HepG2 (cell line): ENCODE results near the gene DTNA. TPM values are rescaled to one million over a fixed set of nuclear protein-coding genes. Genes with fewer than 3 reads are reported as not detected.

Experiments used
- ATAC-seq: fragments of 200-7000 bp; cut with Tn5 transposase; 3 replicates; pipeline ENCODE4 v1.9.1; 2020; ENCODE audit warnings: mild to moderate bottlenecking, moderate library complexity
- BruUV-seq: library from RNA; stranded (reverse); fragments of 400-500 nt; replicated peaks from 2 replicates; lab custom pipeline; 2021; lab: Mats Ljungman, UMichigan
- CTCF ChIA-PET: fragments of 300-600 bp; formaldehyde crosslinking; extraction: SDS; loops from one replicate; lab custom pipeline; 2021; ENCODE audit warnings: low total read pairs, inconsistent platforms, low intra/inter-chr PET ratio; lab: Yijun Ruan, JAX
- POLR2A ChIA-PET: fragments of 350-600 bp; sonication (Branson Sonifier 250); formaldehyde crosslinking; loops from one replicate; lab custom pipeline; 2020; ENCODE audit warnings: antibody characterized with exemption, inconsistent platforms; lab: Yijun Ruan, JAX
- DNase-seq: peaks from one replicate; pipeline ENCODE4 v3.0.0-alpha.2; 2015; ENCODE audit warnings: low spot score
- FAIRE-seq: peaks from 3 replicates; lab custom pipeline; 2011; peaks lifted over from hg19 to GRCh38; lab: Jason Lieb, UNC
- H2AFZ ChIP-seq: one replicate; pipeline ENCODE4 v1.6.1; 2011; ENCODE audit warnings: low read length, inconsistent platforms
- H3K27ac ChIP-seq: fragments of 300-600 bp; 3 replicates; pipeline ENCODE4 v1.8.0; 2011; ENCODE audit warnings: mixed run types, mild to moderate bottlenecking, mixed read lengths, low read length, inconsistent platforms; ENCODE audit not compliant: insufficient read depth; ENCODE audit errors: extremely low read length
- H3K27me3 ChIP-seq, 2 experiments: fragments of 200-600 bp in 1 of 2; 2 replicates in 1 of 2; 3 replicates in 1 of 2; pipeline versions ENCODE4 v1.6.0 to v1.8.0; 2011; ENCODE audit warnings: low read length in 2 of 2, mild to moderate bottlenecking in 2 of 2, moderate library complexity in 2 of 2, inconsistent platforms in 1 of 2; ENCODE audit not compliant: insufficient read depth in 2 of 2, control insufficient read depth in 1 of 2
- H3K36me3 ChIP-seq, 2 experiments: fragments of 200-600 bp in 1 of 2; replicated peaks in 1 of 2; 2 replicates in 1 of 2; 3 replicates in 1 of 2; pipeline versions ENCODE4 v1.5.1 to v1.8.0; 2011; ENCODE audit warnings: low read length in 2 of 2, inconsistent platforms in 1 of 2; ENCODE audit not compliant: insufficient read depth in 2 of 2, control insufficient read depth in 1 of 2
- H3K4me1 ChIP-seq: 2 replicates; pipeline ENCODE4 v1.5.1; 2012; ENCODE audit warnings: low read length, inconsistent platforms; ENCODE audit not compliant: insufficient read depth
- H3K4me2 ChIP-seq: 2 replicates; pipeline ENCODE4 v1.6.0; 2011; ENCODE audit warnings: low read depth, low read length, inconsistent platforms
- H3K4me3 ChIP-seq, 3 experiments: fragments of 200-600 bp in 1 of 3; sonication (generic), shearing (Covaris generic) in 1 of 3; replicated peaks in 1 of 3; 2 replicates each; pipeline ENCODE4 v1.5.1; 2011 to 2016; ENCODE audit warnings: low read length in 3 of 3, inconsistent platforms in 2 of 3, low read depth in 2 of 3, mild to moderate bottlenecking in 2 of 3, control low read depth in 1 of 3, mixed read lengths in 1 of 3; ENCODE audit not compliant: insufficient read depth in 1 of 3
- H3K79me2 ChIP-seq: one replicate; pipeline ENCODE4 v1.6.1; 2011; ENCODE audit warnings: low read length, inconsistent platforms; ENCODE audit not compliant: insufficient read depth
- H3K9ac ChIP-seq: 2 replicates; pipeline ENCODE4 v1.6.0; 2011; ENCODE audit warnings: mild to moderate bottlenecking, low read depth, low read length, inconsistent platforms; ENCODE audit not compliant: insufficient read depth
- H3K9me3 ChIP-seq: 2 replicates; pipeline ENCODE4 v1.5.1; 2012; ENCODE audit warnings: mild to moderate bottlenecking, low read length
- H4K20me1 ChIP-seq: 2 replicates; pipeline ENCODE4 v1.6.0; 2011; ENCODE audit warnings: inconsistent platforms, mild to moderate bottlenecking, low read length, moderate library complexity; ENCODE audit not compliant: insufficient read depth
- CBFB ChIP-seq: sonication (generic); formaldehyde crosslinking; IDR thresholded peaks from 2 replicates; pipeline ENCODE4 v1.4.0; 2020; ENCODE audit warnings: missing genetic modification reagents
- CENPT ChIP-seq: sonication (generic); formaldehyde crosslinking; IDR thresholded peaks from 2 replicates; pipeline ENCODE4 v1.8.0; 2022; ENCODE audit warnings: low read depth, mild to moderate bottlenecking, moderate library complexity, missing genetic modification reagents
- KAT8 ChIP-seq: IDR thresholded peaks from 2 replicates; pipeline ENCODE4 v1.6.1; 2016; ENCODE audit warnings: missing genetic modification reagents, missing compliant biosample characterization
- NCOA5 ChIP-seq: sonication (generic); formaldehyde crosslinking; IDR thresholded peaks from 2 replicates; pipeline ENCODE4 v1.4.0; 2020; ENCODE audit warnings: missing genetic modification reagents
- SMARCE1 ChIP-seq: fragments of 450-650 bp; IDR thresholded peaks from 2 replicates; pipeline ENCODE4 v1.6.1; 2017; ENCODE audit warnings: borderline replicate concordance
- SP140L ChIP-seq: sonication (generic); formaldehyde crosslinking; IDR thresholded peaks from 2 replicates; pipeline ENCODE4 v1.4.0; 2020; ENCODE audit warnings: missing genetic modification reagents, borderline replicate concordance
- ZFX ChIP-seq: sonication (generic); formaldehyde crosslinking; IDR thresholded peaks from 2 replicates; pipeline ENCODE4 v1.4.0; 2020; ENCODE audit warnings: mild to moderate bottlenecking, low read depth, missing genetic modification reagents, moderate library complexity
- ZNF24 ChIP-seq: fragments of 450-650 bp; IDR thresholded peaks from 2 replicates; pipeline ENCODE4 v1.6.1; 2017; ENCODE audit warnings: antibody characterized with exemption, mild to moderate bottlenecking
- ZNF431 ChIP-seq: sonication (generic); formaldehyde crosslinking; IDR thresholded peaks from 2 replicates; pipeline ENCODE4 v1.9.0; 2022; ENCODE audit warnings: missing genetic modification reagents, low read depth, mild to moderate bottlenecking, borderline replicate concordance
- ZNF775 ChIP-seq: sonication (generic); formaldehyde crosslinking; IDR thresholded peaks from 2 replicates; pipeline ENCODE4 v1.4.0; 2020; ENCODE audit warnings: missing genetic modification reagents, mild to moderate bottlenecking, moderate library complexity, borderline replicate concordance
- ZNF891 ChIP-seq: sonication (generic); formaldehyde crosslinking; IDR thresholded peaks from 2 replicates; pipeline ENCODE4 v1.5.0; 2020; ENCODE audit warnings: mild to moderate bottlenecking, missing genetic modification reagents
- ZSCAN21 ChIP-seq: sonication (generic); formaldehyde crosslinking; IDR thresholded peaks from 2 replicates; pipeline ENCODE4 v1.8.0; 2022; ENCODE audit warnings: mild to moderate bottlenecking, missing genetic modification reagents, moderate library complexity, borderline replicate concordance
- WGBS: methylation state at CpG from one replicate; pipeline ENCODE4 v1.1.6; 2017; ENCODE audit warnings: low lambda C conversion rate; 5-methylcytosine and 5-hydroxymethylcytosine counted together
- in situ Hi-C: cut with HindIII; loops from 2 replicates; pipeline ENCODE4 v1.10.0; 2017; ENCODE audit warnings: low pct_unique_long_range_greater_than_20kb; ENCODE audit not compliant: extremely low pct_ligation_motif_present
- intact Hi-C: fragments of 100-400 bp; cut with micrococcal nuclease; formaldehyde crosslinking; loops from one replicate; pipeline ENCODE4 v1.10.0; 2022; ENCODE audit not compliant: unreplicated experiment
- polyA plus RNA-seq, 8 experiments: library from polyadenylated mRNA; depleted of rRNA in 3 of 8; stranded (reverse) in 7 of 8; unstranded in 1 of 8; fragments of >200 nt; fragmentation: Illumina TruSeq in 4 of 8; extraction: Trizol in 4 of 8; gene quantifications; 2 replicates each; pipeline versions ENCODE4 v1.2.1 to v1.2.3, GENCODE V29; 2011 to 2016; ENCODE audit warnings: low read depth in 4 of 8, missing spikeins in 1 of 8, mixed read lengths in 1 of 8; ENCODE audit not compliant: insufficient read depth in 1 of 8
- total RNA-seq, 5 experiments: library from RNA; depleted of rRNA; stranded (reverse); fragments of >200 nt; fragmentation: Illumina TruSeq; extraction: Trizol; gene quantifications; 2 replicates each; pipeline ENCODE4 v1.2.3, GENCODE V29; 2016; ENCODE audit warnings: low read depth in 1 of 5
- TF ChIP-seq, protein P1 (sequence below): sonication (generic); formaldehyde crosslinking; IDR thresholded peaks from 2 replicates; pipeline ENCODE4 v1.4.0; 2020; ENCODE audit warnings: mild to moderate bottlenecking, missing genetic modification reagents, borderline replicate concordance
- TF ChIP-seq, protein P2 (sequence below): sonication (generic); formaldehyde crosslinking; IDR thresholded peaks from 2 replicates; pipeline ENCODE4 v1.4.0; 2020; ENCODE audit warnings: missing genetic modification reagents, borderline replicate concordance

DTNA gene
- total and polyA plus RNA-seq, 2 of the 13 experiments (the other 11 are each of a cell fraction or from before 2014, with no cell fraction given): 8.5 to 29.0 TPM

DNA sequence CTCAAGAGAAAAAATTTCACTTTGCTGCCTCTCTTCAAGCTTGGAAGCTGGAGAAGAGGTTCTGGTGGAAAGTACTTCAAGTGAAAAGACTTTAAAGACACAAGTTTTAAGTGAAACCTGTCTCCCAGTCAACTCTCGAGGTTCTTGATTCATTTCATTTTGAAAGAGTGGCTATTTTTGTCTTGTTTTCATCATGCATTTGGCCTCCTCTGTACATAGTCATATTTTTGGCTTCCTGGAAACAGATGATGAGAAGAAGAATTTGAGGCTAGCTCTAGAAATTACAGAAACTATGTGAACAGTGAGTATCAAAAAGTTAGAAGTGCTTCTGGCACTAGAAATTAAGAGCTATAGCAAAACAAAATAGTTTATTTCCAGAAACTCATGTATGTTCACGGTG lies 124.8 kb downstream of the DTNA start (continued):
- no peak for TF ChIP-seq ZNF891 (CRISPR knock-in tag)
- TF ChIP-seq, all 625 proteins: peak for 0

DNA sequence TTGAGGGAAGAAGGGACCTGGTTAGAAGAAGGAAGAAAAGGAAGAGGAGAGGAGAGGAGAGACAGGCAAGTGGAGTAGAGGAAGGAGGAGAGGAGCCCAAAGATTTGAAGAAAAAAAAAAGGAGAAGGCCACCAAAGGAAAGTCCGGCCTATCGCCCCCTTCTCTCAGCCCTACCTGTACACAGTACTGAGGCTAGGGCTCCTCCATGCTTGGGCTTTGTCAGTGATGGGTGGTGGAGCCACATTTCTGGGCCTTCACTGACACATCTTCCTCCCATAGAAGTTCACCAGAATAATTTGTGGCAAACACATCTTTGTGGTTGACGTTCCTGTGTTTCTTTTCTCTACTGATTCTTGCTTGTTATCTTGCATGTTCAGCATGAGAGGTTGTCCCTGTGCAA lies 125.4 kb downstream of the DTNA start:
- FAIRE-seq: no peak

More for the DNA sequence above, 125.4 kb downstream of the DTNA start:
- ATAC-seq: no peak
- BruUV-seq: no TSS peak
- Histone ChIP-seq H3K9ac (no peak overlapping the region), H3K4me1 (peaks cover 8% of the 10 kb centered on the region; the same call in 1 of the 2 replicates), H3K27me3 (no peaks in the 10 kb centered on the region), H3K79me2 (no peaks in the 10 kb centered on the region), H4K20me1 (no peaks in the 10 kb centered on the region), H3K4me2 (no peak overlapping the region), H3K4me3 (no peak overlapping the region), H3K9me3 (no peaks in the 10 kb centered on the region), H3K36me3 (no peaks in the 10 kb centered on the region), H2AFZ (no peak overlapping the region), H3K27ac (no peak overlapping the region)
- DNase-seq: no peak
- no peak for TF ChIP-seq ZNF24
- no peak for TF ChIP-seq ZNF775 (CRISPR knock-in tag)
- TF ChIP-seq SP140L (CRISPR knock-in tag): no peak
- TF ChIP-seq NCOA5 (CRISPR knock-in tag): no peak
- TF ChIP-seq CENPT (CRISPR knock-in tag): no peak
- TF ChIP-seq, protein P1, sequence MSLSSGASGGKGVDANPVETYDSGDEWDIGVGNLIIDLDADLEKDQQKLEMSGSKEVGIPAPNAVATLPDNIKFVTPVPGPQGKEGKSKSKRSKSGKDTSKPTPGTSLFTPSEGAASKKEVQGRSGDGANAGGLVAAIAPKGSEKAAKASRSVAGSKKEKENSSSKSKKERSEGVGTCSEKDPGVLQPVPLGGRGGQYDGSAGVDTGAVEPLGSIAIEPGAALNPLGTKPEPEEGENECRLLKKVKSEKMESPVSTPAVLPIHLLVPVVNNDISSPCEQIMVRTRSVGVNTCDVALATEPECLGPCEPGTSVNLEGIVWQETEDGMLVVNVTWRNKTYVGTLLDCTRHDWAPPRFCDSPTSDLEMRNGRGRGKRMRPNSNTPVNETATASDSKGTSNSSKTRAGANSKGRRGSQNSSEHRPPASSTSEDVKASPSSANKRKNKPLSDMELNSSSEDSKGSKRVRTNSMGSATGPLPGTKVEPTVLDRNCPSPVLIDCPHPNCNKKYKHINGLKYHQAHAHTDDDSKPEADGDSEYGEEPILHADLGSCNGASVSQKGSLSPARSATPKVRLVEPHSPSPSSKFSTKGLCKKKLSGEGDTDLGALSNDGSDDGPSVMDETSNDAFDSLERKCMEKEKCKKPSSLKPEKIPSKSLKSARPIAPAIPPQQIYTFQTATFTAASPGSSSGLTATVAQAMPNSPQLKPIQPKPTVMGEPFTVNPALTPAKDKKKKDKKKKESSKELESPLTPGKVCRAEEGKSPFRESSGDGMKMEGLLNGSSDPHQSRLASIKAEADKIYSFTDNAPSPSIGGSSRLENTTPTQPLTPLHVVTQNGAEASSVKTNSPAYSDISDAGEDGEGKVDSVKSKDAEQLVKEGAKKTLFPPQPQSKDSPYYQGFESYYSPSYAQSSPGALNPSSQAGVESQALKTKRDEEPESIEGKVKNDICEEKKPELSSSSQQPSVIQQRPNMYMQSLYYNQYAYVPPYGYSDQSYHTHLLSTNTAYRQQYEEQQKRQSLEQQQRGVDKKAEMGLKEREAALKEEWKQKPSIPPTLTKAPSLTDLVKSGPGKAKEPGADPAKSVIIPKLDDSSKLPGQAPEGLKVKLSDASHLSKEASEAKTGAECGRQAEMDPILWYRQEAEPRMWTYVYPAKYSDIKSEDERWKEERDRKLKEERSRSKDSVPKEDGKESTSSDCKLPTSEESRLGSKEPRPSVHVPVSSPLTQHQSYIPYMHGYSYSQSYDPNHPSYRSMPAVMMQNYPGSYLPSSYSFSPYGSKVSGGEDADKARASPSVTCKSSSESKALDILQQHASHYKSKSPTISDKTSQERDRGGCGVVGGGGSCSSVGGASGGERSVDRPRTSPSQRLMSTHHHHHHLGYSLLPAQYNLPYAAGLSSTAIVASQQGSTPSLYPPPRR: no peak
- TF ChIP-seq ZFX (CRISPR knock-in tag): no peak
- TF ChIP-seq SMARCE1: no peak
- no peak for TF ChIP-seq ZNF431 (CRISPR knock-in tag)
- no peak for TF ChIP-seq CBFB (CRISPR knock-in tag)
- no peak for TF ChIP-seq KAT8 (CRISPR knock-in tag)
- no peak for TF ChIP-seq ZSCAN21
- TF ChIP-seq, protein P2, sequence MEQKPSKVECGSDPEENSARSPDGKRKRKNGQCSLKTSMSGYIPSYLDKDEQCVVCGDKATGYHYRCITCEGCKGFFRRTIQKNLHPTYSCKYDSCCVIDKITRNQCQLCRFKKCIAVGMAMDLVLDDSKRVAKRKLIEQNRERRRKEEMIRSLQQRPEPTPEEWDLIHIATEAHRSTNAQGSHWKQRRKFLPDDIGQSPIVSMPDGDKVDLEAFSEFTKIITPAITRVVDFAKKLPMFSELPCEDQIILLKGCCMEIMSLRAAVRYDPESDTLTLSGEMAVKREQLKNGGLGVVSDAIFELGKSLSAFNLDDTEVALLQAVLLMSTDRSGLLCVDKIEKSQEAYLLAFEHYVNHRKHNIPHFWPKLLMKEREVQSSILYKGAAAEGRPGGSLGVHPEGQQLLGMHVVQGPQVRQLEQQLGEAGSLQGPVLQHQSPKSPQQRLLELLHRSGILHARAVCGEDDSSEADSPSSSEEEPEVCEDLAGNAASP (CRISPR knock-in tag): no peak
- 84% methylated on average over 3 of the region's 3 CpGs for WGBS
- in situ Hi-C loops: no loop called here
- POLR2A ChIA-PET: no interaction called here
- intact Hi-C loops: no loop called here
- CTCF ChIA-PET: no interaction called here
